Keratinocyte (primary cell): ENCODE results near the gene ORAI3.

Source experiments
- CTCF ChIP-seq, 3 experiments: IDR thresholded peaks in 1 of 3; conservative IDR thresholded peaks in 1 of 3; optimal IDR thresholded peaks in 1 of 3; 2 replicates in 2 of 3; 3 replicates in 1 of 3; pipeline versions ENCODE3 to v1.5.1; 2011; ENCODE audit warnings: low read length in 3 of 3, mild to moderate bottlenecking in 3 of 3, moderate library complexity in 2 of 3, control low read depth in 1 of 3, inconsistent platforms in 1 of 3; ENCODE audit not compliant: insufficient read depth in 2 of 3; ENCODE audit errors: extremely low read depth in 1 of 3
- EZH2 ChIP-seq: IDR thresholded peaks from one replicate; pipeline ENCODE4 v1.6.1; 2012; ENCODE audit warnings: inconsistent platforms, mild to moderate bottlenecking, low read length, moderate library complexity

- TF ChIP-seq CTCF (optimal IDR thresholded peaks at IDR 0.05 in 1 of 3, IDR thresholded peaks at IDR 0.05 in 1 of 3, conservative IDR thresholded peaks at IDR 0.05 in 1 of 3; ENCODE audit: extremely low read depth in 1 of 3, insufficient read depth in 2 of 3, low read length in 3 of 3) (no peak), EZH2 (no peak)
Measured at GRCh38 chr16:30927789-30928378, 21.0 kb upstream of the ORAI3 start.
